GM12892 (cell line): ENCODE measurements around the gene RORB.

Source experiments
- POLR2A ChIP-seq: IDR thresholded peaks from 2 replicates; pipeline ENCODE4 v1.6.1; 2011; ENCODE audit warnings: low read depth, low read length, control low read depth
- POLR2AphosphoS5 ChIP-seq: IDR thresholded peaks from 2 replicates; pipeline ENCODE4 v1.6.1; 2011; ENCODE audit warnings: low read depth, low read length, control low read depth

- TF ChIP-seq POLR2A (no peak), POLR2AphosphoS5 (no peak)
Observed at GRCh38 chr9:74711341-74711740, 214.2 kb downstream of the RORB start.
